ENCODE measurements around the gene LMTK3. TPM values are rescaled to one million over a fixed set of nuclear protein-coding genes. Genes with fewer than 3 reads are reported as not detected.

The LMTK3 gene
- polyA plus RNA-seq, 1 donor from 2014 or later = 8.1 TPM

GRCh38 chr19:48446579-48446978 is 65.1 kb downstream of the LMTK3 start:
- Histone ChIP-seq H3K4me3 (ENCODE audit: low read length) (peak overlapping the region; percentile 97), H4K20me1 (ENCODE audit: insufficient read depth) (no peaks in the 10 kb centered on the region), H3F3A (ENCODE audit: insufficient read depth, low read length, poor library complexity, severe bottlenecking) (no peaks in the 10 kb centered on the region), H3K9me2 (ENCODE audit: insufficient read depth, low read length) (no peaks in the 10 kb centered on the region), H3K9me3 (ENCODE audit: low read length) (no peaks in the 10 kb centered on the region), H3K4me2 (ENCODE audit: low read length) (peak overlapping the region; percentile 80), H3K36me3 (ENCODE audit: insufficient read depth, low read length) (no peaks in the 10 kb centered on the region), H3K9ac (ENCODE audit: low read length) (peak overlapping the region; percentile 73), H3K27me3 (ENCODE audit: insufficient read depth, low read depth, low read length) (no peaks in the 10 kb centered on the region), H3K79me2 (replicated peaks; ENCODE audit: insufficient read depth, low read length) (peaks cover 6% of the 10 kb centered on the region), H2AFZ (ENCODE audit: low read depth, low read length) (no peak overlapping the region), H3K27ac (ENCODE audit: low read length) (peak overlapping the region; percentile 93)
- TF ChIP-seq CTCF (IDR thresholded peaks at IDR 0.05; ENCODE audit: poor library complexity, severe bottlenecking) (no peak), POLR2AphosphoS5 (IDR thresholded peaks at IDR 0.05) (no peak), EZH2 (IDR thresholded peaks at IDR 0.05; ENCODE audit: borderline replicate concordance, insufficient read depth, low read length, poor library complexity, severe bottlenecking) (no peak), EP300 (conservative IDR thresholded peaks at IDR 0.05; ENCODE audit: poor library complexity, severe bottlenecking) (no peak), RAD21 (conservative IDR thresholded peaks at IDR 0.05) (no peak), TAF1 (IDR thresholded peaks at IDR 0.05; ENCODE audit: low read depth) (no peak), REST (IDR thresholded peaks at IDR 0.05; ENCODE audit: borderline replicate concordance) (no peak), MXI1 (conservative IDR thresholded peaks at IDR 0.05; ENCODE audit: poor library complexity, severe bottlenecking) (no peak), SMC3 (conservative IDR thresholded peaks at IDR 0.05; ENCODE audit: poor library complexity) (no peak)

DNA sequence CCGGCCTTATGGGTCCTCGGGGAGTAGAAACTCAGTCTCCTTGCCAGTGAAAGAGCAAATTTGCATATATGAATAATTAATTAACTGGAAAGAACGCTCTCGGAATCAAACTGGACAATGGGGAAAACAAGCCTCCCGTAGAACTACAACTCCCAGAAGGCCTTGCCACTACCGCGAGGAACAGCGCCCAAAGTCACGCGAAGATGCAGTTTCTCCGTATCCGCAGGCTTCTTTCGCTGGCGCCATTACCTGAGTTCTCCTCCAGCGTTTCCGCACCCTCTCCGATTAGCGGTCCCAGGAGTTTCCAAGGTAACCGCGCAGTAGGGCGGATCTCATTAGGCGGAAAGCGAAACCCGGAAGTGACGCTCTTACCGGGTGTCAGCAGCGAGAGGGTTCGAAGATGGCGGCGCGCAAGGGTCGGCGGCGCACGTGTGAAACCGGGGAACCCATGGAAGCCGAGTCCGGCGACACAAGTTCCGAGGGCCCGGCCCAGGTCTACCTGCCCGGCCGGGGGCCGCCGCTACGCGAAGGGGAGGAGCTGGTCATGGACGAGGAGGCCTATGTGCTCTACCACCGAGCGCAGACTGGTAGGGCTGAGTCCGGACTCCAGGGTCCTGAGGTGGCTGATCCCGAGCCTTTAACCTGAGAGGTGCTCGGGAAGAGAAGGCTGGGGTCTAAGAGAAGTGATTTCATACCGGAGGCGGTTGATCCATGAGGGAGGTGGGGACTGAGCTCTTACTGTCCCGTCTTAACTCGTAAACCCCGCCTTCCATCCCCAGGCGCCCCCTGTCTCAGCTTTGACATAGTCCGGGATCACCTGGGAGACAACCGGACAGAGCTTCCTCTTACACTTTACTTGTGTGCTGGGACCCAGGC is 65.8 kb downstream of the LMTK3 start, which contains the start of gene GRWD1:
Gene GRWD1 (plus strand): TSS at position 378 of the 876 bp plus-strand sequence. CDS start 23 bp downstream, at position 401.
- H3K4me3 ChIP-seq (ENCODE audit: low read length) = peak within 1 kb of the TSS; percentile 97
- H3F3A ChIP-seq (ENCODE audit: insufficient read depth, low read length, poor library complexity, severe bottlenecking) = no peaks in the 10 kb centered on the region
- H2AFZ ChIP-seq (ENCODE audit: low read depth, low read length) = peak within 1 kb of the TSS; percentile 58
- peak within 1 kb of the TSS; percentile 93 for H3K27ac ChIP-seq (ENCODE audit: low read length)
- no peaks in the 10 kb centered on the region for H3K9me3 ChIP-seq (ENCODE audit: low read length)
- H3K27me3 ChIP-seq (ENCODE audit: insufficient read depth, low read depth, low read length) = no peaks in the 10 kb centered on the region
- H4K20me1 ChIP-seq (ENCODE audit: insufficient read depth) = no peaks in the 10 kb centered on the region
- TF ChIP-seq EP300 (conservative IDR thresholded peaks at IDR 0.05; ENCODE audit: poor library complexity, severe bottlenecking) (peak; percentile 55), EZH2 (IDR thresholded peaks at IDR 0.05; ENCODE audit: borderline replicate concordance, insufficient read depth, low read length, poor library complexity, severe bottlenecking) (no peak), SMC3 (conservative IDR thresholded peaks at IDR 0.05; ENCODE audit: poor library complexity) (peak; percentile 12), MXI1 (conservative IDR thresholded peaks at IDR 0.05; ENCODE audit: poor library complexity, severe bottlenecking) (peak; percentile 100), POLR2AphosphoS5 (IDR thresholded peaks at IDR 0.05) (peak; percentile 77), CTCF (IDR thresholded peaks at IDR 0.05; ENCODE audit: poor library complexity, severe bottlenecking) (no peak)
- no peaks in the 10 kb centered on the region for H3K36me3 ChIP-seq (ENCODE audit: insufficient read depth, low read length)
- H3K79me2 ChIP-seq (replicated peaks; ENCODE audit: insufficient read depth, low read length) = peaks cover 6% of the 10 kb centered on the region
- no peaks in the 10 kb centered on the region for H3K9me2 ChIP-seq (ENCODE audit: insufficient read depth, low read length)
- peak within 1 kb of the TSS; percentile 73 for H3K9ac ChIP-seq (ENCODE audit: low read length)
- peak within 1 kb of the TSS; percentile 80 for H3K4me2 ChIP-seq (ENCODE audit: low read length)
